ENCODE measurements around the gene GRM4.
"Not testable (repeated sequence)": the region's sequence is repeated elsewhere in the genome, so short reads cannot be mapped to it uniquely, and the experiment has no call there.

GRM4 gene

DNA sequence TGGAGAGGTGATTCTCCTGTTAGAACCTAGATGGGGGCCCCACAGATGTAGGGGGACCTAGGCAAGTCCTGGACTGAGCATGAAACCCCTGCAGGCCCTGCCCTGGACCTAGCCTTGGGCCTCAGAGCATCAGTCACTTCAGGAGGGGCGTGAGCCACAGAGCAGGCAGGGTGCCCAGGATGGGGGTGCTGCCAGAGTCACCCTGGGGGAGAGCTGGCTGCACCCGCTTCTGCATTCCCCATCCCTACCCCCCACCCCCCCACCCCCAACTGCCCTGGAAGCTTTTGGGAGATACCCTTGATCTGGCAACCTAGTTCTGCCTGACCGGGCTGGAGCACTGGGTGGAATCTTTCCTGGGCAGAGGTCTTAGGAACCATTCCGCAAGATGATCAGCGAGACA, 125.6 kb downstream of the GRM4 start:
- Histone ChIP-seq H3K23ac (ENCODE audit: low read length) (no peak overlapping the region), H3K18ac (ENCODE audit: low read length) (no peak overlapping the region)

DNA sequence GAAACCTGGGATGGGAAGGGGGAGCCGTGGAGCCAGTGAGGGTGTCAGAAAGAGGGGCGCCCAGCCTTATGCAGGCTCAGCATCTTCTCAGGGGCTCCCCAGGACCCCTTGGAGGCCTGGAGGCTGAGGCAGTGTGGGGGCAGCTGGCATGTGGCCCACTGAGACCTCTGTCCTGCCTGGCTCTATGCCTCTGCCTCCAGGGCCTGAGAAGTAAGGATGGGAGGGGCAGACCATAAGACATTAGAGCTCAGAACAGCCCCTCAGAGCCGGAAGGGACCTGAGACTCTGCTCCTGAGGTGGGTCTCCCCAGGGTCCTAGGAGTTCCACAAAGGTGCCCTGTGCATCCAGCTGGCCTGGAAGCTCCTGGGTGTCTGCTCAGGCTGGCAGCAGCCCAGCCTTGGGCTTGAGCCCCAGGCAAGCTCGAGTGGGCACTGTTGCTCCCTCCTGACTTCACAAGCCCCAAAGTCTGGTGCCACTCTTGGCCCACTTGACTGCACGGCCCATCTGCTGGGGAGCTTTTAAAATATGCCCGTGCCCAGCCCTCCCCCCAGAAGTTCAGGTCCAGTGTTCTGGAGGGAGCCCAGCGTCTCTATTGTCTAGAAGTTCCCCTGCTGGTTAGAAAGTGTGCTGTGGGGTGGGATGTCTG, 126.8 kb downstream of the GRM4 start:
- Histone ChIP-seq H3K4me2 (ENCODE audit: low read length) (no peak overlapping the region), H3K79me1 (ENCODE audit: low read length) (no peaks in the 10 kb centered on the region), H3K27ac (ENCODE audit: low read depth, low read length) (no peak overlapping the region), H2BK15ac (replicated peaks; ENCODE audit: low read depth) (no peak overlapping the region), H2BK120ac (ENCODE audit: low read depth, low read length) (no peak overlapping the region), H3K4me1 (ENCODE audit: control insufficient read depth, low read depth, low read length) (no peaks in the 10 kb centered on the region), H3K23ac (ENCODE audit: low read length) (no peak overlapping the region), H3K36me3 (ENCODE audit: control insufficient read depth, insufficient read depth, low read length) (no peaks in the 10 kb centered on the region), H3K79me2 (ENCODE audit: control insufficient read depth, insufficient read depth, low read length) (no peaks in the 10 kb centered on the region), H4K5ac (ENCODE audit: low read length) (no peak overlapping the region), H2BK5ac (ENCODE audit: low read length) (no peak overlapping the region), H3K4ac (ENCODE audit: low read depth, low read length) (no peak overlapping the region), H3K4me3 (ENCODE audit: low read length) (no peak overlapping the region), H3K56ac (ENCODE audit: low read length) (no peak overlapping the region), H3K9ac (ENCODE audit: low read length) (no peak overlapping the region), H4K8ac (ENCODE audit: low read depth, low read length) (no peak overlapping the region), H2AK5ac (ENCODE audit: low read length) (no peak overlapping the region), H3K27me3 (ENCODE audit: insufficient read depth, low read length, poor library complexity) (no peaks in the 10 kb centered on the region), H3K18ac (ENCODE audit: low read length) (no peak overlapping the region)
- DNase-seq: no peak
- WGBS (ENCODE audit: extremely low coverage, insufficient coverage, low lambda C conversion rate): no CpG with 5 or more reads among the region's 7 CpGs

More for the DNA sequence above, 125.6 kb downstream of the GRM4 start:
- Histone ChIP-seq H2AK5ac (ENCODE audit: low read length) (no peak overlapping the region), H3K27ac (ENCODE audit: low read depth, low read length) (no peak overlapping the region), H2BK120ac (ENCODE audit: low read depth, low read length) (no peak overlapping the region), H3K4ac (ENCODE audit: low read depth, low read length) (no peak overlapping the region), H3K79me1 (ENCODE audit: low read length) (no peaks in the 10 kb centered on the region), H3K79me2 (ENCODE audit: control insufficient read depth, insufficient read depth, low read length) (no peaks in the 10 kb centered on the region), H2BK15ac (replicated peaks; ENCODE audit: low read depth) (no peak overlapping the region), H3K9ac (ENCODE audit: low read length) (no peak overlapping the region), H3K27me3 (ENCODE audit: insufficient read depth, low read length, poor library complexity) (no peaks in the 10 kb centered on the region), H3K36me3 (ENCODE audit: control insufficient read depth, insufficient read depth, low read length) (no peaks in the 10 kb centered on the region), H4K5ac (ENCODE audit: low read length) (no peak overlapping the region), H3K4me1 (ENCODE audit: control insufficient read depth, low read depth, low read length) (peaks cover 3% of the 10 kb centered on the region), H3K4me3 (ENCODE audit: low read length) (no peak overlapping the region), H3K56ac (ENCODE audit: low read length) (no peak overlapping the region), H3K4me2 (ENCODE audit: low read length) (no peak overlapping the region), H2BK5ac (ENCODE audit: low read length) (no peak overlapping the region), H4K8ac (ENCODE audit: low read depth, low read length) (no peak overlapping the region)
- WGBS (ENCODE audit: extremely low coverage, insufficient coverage, low lambda C conversion rate): no CpG with 5 or more reads among the region's 5 CpGs
- no peak for DNase-seq

DNA sequence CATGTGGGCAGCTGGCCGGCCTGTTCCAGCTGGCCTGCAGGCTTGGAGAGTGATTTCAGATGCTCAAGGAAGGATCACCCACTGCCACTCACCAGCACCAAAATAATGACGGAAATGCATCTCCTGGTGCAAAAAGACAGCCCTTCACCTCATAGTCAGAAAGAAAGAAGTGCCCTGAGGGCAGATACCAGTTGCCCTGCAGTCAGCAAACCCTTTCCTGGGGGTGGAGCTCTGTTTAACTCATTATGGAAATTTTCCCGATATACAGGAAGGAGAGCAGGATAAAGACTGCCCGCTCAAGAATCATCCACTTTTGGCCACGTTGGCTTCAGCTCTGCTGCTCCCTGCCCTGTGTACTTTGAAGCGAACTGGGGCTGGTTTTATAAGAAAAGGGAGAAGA, 127.9 kb downstream of the GRM4 start:
- WGBS (ENCODE audit: extremely low coverage, insufficient coverage, low lambda C conversion rate): no CpG with 5 or more reads among the region's 6 CpGs
- no peak overlapping the region for H2BK5ac ChIP-seq (ENCODE audit: low read length)

DNA sequence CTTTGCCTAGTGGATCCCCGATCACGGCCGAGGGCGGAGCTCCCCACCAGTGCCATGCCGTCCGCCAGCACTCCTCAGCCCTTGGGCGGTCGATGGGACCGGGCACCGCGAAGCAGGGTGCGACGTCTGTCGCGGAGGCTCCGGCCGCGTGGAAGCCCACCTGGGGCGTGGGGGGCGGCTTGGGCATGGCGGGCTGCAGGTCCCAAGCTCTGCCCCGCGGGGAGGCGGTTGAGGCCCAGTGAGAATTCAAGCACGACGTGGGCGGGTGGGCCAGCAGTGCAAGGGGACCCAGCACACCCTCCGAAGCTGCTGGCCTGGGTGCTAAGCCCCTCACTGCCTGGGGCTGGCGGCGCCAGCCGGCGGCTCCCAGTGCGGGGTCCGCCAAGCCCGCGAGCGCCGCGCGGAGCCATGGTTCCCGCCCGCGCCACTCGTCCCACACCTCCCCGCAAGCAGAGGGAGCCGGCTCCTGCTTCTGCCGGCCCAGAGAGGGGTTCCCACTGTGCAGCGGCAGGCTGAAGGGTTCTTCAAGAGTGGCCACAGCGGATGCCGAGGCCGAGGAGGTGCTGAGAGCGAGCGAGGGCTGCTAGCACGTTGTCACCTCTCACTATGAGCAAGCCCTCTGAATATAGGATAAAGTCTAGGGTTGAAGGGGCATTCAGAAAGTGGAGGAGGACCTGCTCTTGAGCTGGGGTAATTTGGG, 128.6 kb downstream of the GRM4 start:
- Histone ChIP-seq H4K8ac (ENCODE audit: low read depth, low read length) (no peak overlapping the region), H2BK120ac (ENCODE audit: low read depth, low read length) (no peak overlapping the region), H3K36me3 (ENCODE audit: control insufficient read depth, insufficient read depth, low read length) (no peaks in the 10 kb centered on the region), H3K23ac (ENCODE audit: low read length) (no peak overlapping the region), H2AK5ac (ENCODE audit: low read length) (no peak overlapping the region), H2BK5ac (ENCODE audit: low read length) (no peak overlapping the region), H3K4me2 (ENCODE audit: low read length) (no peak overlapping the region), H3K27ac (ENCODE audit: low read depth, low read length) (no peak overlapping the region), H3K56ac (ENCODE audit: low read length) (no peak overlapping the region), H4K5ac (ENCODE audit: low read length) (no peak overlapping the region), H3K9ac (ENCODE audit: low read length) (no peak overlapping the region), H2BK15ac (replicated peaks; ENCODE audit: low read depth) (no peak overlapping the region), H3K4ac (ENCODE audit: low read depth, low read length) (no peak overlapping the region), H3K18ac (ENCODE audit: low read length) (no peak overlapping the region), H3K79me2 (ENCODE audit: control insufficient read depth, insufficient read depth, low read length) (no peaks in the 10 kb centered on the region), H3K4me3 (ENCODE audit: low read length) (no peak overlapping the region), H3K27me3 (ENCODE audit: insufficient read depth, low read length, poor library complexity) (no peaks in the 10 kb centered on the region), H3K4me1 (ENCODE audit: control insufficient read depth, low read depth, low read length) (no peaks in the 10 kb centered on the region), H3K79me1 (ENCODE audit: low read length) (no peaks in the 10 kb centered on the region)
- WGBS (ENCODE audit: extremely low coverage, insufficient coverage, low lambda C conversion rate): no CpG with 5 or more reads among the region's 54 CpGs
- DNase-seq: no peak

More for the DNA sequence above, 127.9 kb downstream of the GRM4 start:
- Histone ChIP-seq H3K9ac (ENCODE audit: low read length) (no peak overlapping the region), H3K18ac (ENCODE audit: low read length) (no peak overlapping the region), H2AK5ac (ENCODE audit: low read length) (no peak overlapping the region), H2BK15ac (replicated peaks; ENCODE audit: low read depth) (no peak overlapping the region), H3K23ac (ENCODE audit: low read length) (no peak overlapping the region), H3K36me3 (ENCODE audit: control insufficient read depth, insufficient read depth, low read length) (no peaks in the 10 kb centered on the region), H3K79me1 (ENCODE audit: low read length) (no peaks in the 10 kb centered on the region), H4K8ac (ENCODE audit: low read depth, low read length) (no peak overlapping the region), H3K27me3 (ENCODE audit: insufficient read depth, low read length, poor library complexity) (no peaks in the 10 kb centered on the region), H3K56ac (ENCODE audit: low read length) (no peak overlapping the region), H2BK120ac (ENCODE audit: low read depth, low read length) (no peak overlapping the region), H3K4me2 (ENCODE audit: low read length) (no peak overlapping the region), H4K5ac (ENCODE audit: low read length) (no peak overlapping the region), H3K4me1 (ENCODE audit: control insufficient read depth, low read depth, low read length) (no peaks in the 10 kb centered on the region), H3K4me3 (ENCODE audit: low read length) (no peak overlapping the region), H3K4ac (ENCODE audit: low read depth, low read length) (no peak overlapping the region), H3K27ac (ENCODE audit: low read depth, low read length) (no peak overlapping the region), H3K79me2 (ENCODE audit: control insufficient read depth, insufficient read depth, low read length) (no peaks in the 10 kb centered on the region)
- no peak for DNase-seq

DNA sequence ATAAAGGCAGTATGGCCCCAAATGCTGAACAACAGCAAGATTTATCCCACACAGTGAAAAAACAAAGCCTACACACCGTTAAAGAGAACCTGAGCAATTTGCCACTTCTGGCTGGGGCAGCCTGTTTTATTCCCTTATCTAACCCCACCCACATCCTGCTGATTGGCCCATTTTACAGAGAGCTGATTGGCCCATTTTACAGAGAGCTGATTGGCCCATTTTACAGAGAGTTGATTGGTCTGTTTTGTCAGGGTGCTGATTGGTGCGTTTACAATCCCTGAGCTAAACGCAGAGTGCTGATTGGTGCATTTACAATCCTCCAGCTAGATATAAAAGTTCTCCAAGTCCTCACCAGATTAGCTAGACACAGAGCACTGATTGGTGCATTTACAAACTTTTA, 129.3 kb downstream of the GRM4 start:
- no CpG with 5 or more reads among the region's 3 CpGs for WGBS (ENCODE audit: extremely low coverage, insufficient coverage, low lambda C conversion rate)
- H3K18ac ChIP-seq (ENCODE audit: low read length); H2BK120ac ChIP-seq (ENCODE audit: low read depth, low read length); H3K27ac ChIP-seq (ENCODE audit: low read depth, low read length); H3K56ac ChIP-seq (ENCODE audit: low read length); H3K27me3 ChIP-seq (ENCODE audit: insufficient read depth, low read length, poor library complexity); H3K9ac ChIP-seq (ENCODE audit: low read length); H4K5ac ChIP-seq (ENCODE audit: low read length); H3K79me2 ChIP-seq (ENCODE audit: control insufficient read depth, insufficient read depth, low read length); H2BK5ac ChIP-seq (ENCODE audit: low read length); H3K4me1 ChIP-seq (ENCODE audit: control insufficient read depth, low read depth, low read length); H3K4me3 ChIP-seq (ENCODE audit: low read length); DNase-seq; H3K4me2 ChIP-seq (ENCODE audit: low read length); H4K8ac ChIP-seq (ENCODE audit: low read depth, low read length); H3K79me1 ChIP-seq (ENCODE audit: low read length); H3K4ac ChIP-seq (ENCODE audit: low read depth, low read length); H3K36me3 ChIP-seq (ENCODE audit: control insufficient read depth, insufficient read depth, low read length); H2AK5ac ChIP-seq (ENCODE audit: low read length); H3K23ac ChIP-seq (ENCODE audit: low read length); H2BK15ac ChIP-seq (replicated peaks; ENCODE audit: low read depth): not testable (repeated sequence)
